ENCODE measurements around the gene RABGEF1.

DNA sequence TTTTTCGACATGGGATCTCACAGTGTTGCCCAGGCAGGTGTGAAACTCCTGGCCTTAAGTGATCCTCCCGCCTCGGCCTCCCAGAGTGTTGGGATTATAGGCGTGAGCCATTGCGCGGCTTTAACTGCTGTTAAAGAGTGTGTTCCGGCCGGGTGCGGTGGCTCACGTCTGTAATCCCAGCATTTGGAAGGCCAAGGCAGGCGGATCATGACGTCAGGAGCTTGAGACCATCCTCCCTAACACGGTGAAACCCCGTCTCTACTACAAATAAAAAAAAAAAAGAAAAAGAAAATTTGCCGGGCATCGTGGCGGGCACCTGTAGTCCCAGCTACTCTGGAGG, 1.1 kb downstream of the RABGEF1 start:
- TF ChIP-seq POLR2A (IDR thresholded peaks at IDR 0.05): no peak
- TF ChIP-seq CTCF (IDR thresholded peaks at IDR 0.05): no peak

Data from lower leg skin (tissue), 3 donors.